Measurements from ENCODE around the gene BTBD6. TPM values are rescaled to one million over a fixed set of nuclear protein-coding genes. Genes with fewer than 3 reads are reported as not detected.

Gene BTBD6
- total RNA-seq, 1 experiment from 2014 or later: 7.8 TPM

DNA sequence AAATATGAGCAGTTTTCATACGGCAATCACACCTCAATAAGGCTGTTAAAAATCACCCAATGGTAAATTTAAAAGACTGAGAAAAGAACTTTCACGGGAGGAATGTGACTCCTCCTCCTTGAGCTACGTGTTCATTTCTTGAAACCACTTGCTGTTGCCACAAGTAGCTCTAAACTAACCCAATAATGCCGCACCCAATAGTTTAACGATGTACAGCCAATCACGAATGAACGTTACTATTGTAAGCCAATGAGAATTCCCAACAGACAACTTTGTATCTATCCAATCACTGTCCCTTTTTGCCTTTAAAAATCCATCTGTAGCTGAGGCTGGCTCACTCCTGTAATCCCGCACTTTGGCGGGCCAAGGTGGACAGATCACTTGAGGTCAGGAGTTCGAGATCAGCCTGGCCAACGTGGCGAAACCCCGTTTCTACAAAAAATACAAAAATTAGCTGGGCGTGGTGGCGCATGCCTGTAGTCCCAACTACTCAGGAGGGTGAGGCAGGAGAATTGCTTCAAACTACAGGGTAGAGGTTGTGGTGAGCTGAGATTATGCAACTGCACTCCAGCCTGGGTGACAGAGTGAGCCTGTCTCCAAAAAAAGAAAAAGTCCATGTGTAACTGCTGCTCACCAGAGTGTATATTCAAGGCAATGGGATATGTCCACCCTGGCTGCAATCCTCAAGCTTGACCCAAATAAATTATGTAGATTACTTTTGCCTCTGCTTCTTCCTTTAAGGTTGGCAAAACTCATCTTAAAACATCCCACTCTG lies 24.4 kb upstream of the BTBD6 start:
- ChIA-PET POLR2A (interaction anchor here (0.6 to 1.0 kb wide), 2 partner anchors 10 to 96 kb away, joined by 3 to 4 read pairs; no protein-coding TSS in a partner anchor), CTCF (no interaction called here)
- ATAC-seq (no peak), DNase-seq (ENCODE audit: low spot score) (no peak)
- H3K9me3 Mint-ChIP-seq: no peaks in the 10 kb centered on the region
- no peak overlapping the region for H3K27ac Mint-ChIP-seq
- H3K4me3 Mint-ChIP-seq: no peak overlapping the region
- H3K27me3 Mint-ChIP-seq (ENCODE audit: low read depth): no peaks in the 10 kb centered on the region
- H3K4me1 Mint-ChIP-seq: no peaks in the 10 kb centered on the region
- no peak for TF ChIP-seq ESRRA (CRISPR knock-in tag; IDR thresholded peaks at IDR 0.05; ENCODE audit: borderline replicate concordance)
- TF ChIP-seq, protein P1, sequence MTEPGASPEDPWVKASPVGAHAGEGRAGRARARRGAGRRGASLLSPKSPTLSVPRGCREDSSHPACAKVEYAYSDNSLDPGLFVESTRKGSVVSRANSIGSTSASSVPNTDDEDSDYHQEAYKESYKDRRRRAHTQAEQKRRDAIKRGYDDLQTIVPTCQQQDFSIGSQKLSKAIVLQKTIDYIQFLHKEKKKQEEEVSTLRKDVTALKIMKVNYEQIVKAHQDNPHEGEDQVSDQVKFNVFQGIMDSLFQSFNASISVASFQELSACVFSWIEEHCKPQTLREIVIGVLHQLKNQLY (CRISPR knock-in tag; IDR thresholded peaks at IDR 0.05): no peak
- TF ChIP-seq, protein P2, sequence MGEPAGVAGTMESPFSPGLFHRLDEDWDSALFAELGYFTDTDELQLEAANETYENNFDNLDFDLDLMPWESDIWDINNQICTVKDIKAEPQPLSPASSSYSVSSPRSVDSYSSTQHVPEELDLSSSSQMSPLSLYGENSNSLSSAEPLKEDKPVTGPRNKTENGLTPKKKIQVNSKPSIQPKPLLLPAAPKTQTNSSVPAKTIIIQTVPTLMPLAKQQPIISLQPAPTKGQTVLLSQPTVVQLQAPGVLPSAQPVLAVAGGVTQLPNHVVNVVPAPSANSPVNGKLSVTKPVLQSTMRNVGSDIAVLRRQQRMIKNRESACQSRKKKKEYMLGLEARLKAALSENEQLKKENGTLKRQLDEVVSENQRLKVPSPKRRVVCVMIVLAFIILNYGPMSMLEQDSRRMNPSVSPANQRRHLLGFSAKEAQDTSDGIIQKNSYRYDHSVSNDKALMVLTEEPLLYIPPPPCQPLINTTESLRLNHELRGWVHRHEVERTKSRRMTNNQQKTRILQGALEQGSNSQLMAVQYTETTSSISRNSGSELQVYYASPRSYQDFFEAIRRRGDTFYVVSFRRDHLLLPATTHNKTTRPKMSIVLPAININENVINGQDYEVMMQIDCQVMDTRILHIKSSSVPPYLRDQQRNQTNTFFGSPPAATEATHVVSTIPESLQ (CRISPR knock-in tag; IDR thresholded peaks at IDR 0.05): no peak
- H3K36me3 Mint-ChIP-seq: peaks cover 20% of the 10 kb centered on the region

DNA sequence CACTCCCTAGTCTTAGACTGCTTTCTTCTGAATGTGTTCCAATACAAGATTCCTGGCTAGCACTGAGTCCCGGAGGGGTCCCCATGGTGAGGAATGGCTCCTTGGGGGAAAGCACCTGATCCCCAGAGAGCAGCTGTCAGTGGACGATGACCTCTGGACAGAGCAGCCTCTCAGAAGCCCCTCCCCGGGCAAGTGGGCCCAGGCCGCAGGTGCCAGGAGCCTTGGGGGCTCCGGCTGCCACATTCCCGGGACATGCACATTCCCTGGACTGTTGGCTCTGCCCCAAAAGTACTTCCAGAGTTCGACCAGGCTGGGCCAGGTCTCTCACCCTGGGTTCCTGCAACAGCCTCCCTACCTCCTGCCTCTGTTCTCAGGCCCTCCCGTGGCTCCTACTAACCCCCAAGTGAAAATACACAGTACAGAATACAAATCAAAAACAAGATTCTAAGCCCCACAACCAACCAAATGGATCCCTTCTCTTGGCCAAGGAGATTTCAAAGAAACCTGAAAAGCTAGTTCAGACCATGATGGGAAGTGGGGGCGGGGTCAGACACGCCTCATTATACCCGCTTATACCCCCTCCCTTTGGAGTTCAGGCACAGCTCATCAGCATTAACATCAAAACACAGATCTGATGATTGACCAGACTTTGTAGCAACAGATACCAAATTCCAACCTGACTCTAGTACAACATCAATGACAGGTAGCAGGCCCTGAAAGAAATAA lies 23.3 kb upstream of the BTBD6 start:
- DNase-seq (ENCODE audit: low spot score) (no peak), ATAC-seq (no peak)
- POLR2A ChIA-PET: no interaction called here
- H3K9me3 Mint-ChIP-seq: no peaks in the 10 kb centered on the region
- CTCF ChIA-PET: interaction anchor here (1.0 to 1.2 kb wide), 2 partner anchors 18 to 127 kb away, joined by 3 read pairs; no protein-coding TSS in a partner anchor
- TF ChIP-seq SMAD3 (CRISPR knock-in tag; IDR thresholded peaks at IDR 0.05; ENCODE audit: borderline replicate concordance): no peak
- H3K27ac Mint-ChIP-seq: no peak overlapping the region
- H3K4me3 Mint-ChIP-seq: no peak overlapping the region
- no peaks in the 10 kb centered on the region for H3K27me3 Mint-ChIP-seq (ENCODE audit: low read depth)
- no peaks in the 10 kb centered on the region for H3K4me1 Mint-ChIP-seq
- peaks cover 17% of the 10 kb centered on the region for H3K36me3 Mint-ChIP-seq

DNA sequence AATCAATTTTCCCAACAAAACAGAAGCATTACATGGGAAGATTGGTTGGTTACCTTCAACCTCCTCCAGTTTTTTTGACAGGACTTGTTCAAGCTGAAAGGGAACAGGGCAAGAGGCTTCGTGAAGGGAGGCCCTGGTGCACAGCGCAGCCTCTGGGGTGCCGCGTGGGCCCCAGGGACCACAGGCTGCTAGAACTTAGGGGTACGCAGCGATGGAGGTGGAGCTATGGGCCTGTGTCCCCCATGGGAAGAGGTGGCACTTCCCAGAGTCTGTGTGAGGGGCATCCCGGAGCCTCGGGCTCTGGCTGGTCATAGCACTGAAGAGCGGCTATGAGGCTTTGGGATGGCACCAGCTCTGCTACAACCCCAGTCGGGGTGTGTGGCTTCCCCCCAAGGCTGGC lies 22.1 kb upstream of the BTBD6 start:
- peaks cover 17% of the 10 kb centered on the region for H3K36me3 Mint-ChIP-seq
- ATAC-seq (no peak), DNase-seq (ENCODE audit: low spot score) (no peak)
- no peaks in the 10 kb centered on the region for H3K27me3 Mint-ChIP-seq (ENCODE audit: low read depth)
- H3K4me3 Mint-ChIP-seq: no peak overlapping the region
- H3K27ac Mint-ChIP-seq: no peak overlapping the region
- POLR2A ChIA-PET: no interaction called here
- CTCF ChIA-PET: interaction anchor here (1.4 kb wide), 1 partner anchor 126 kb away, joined by 3 read pairs; no protein-coding TSS in a partner anchor
- H3K4me1 Mint-ChIP-seq: no peaks in the 10 kb centered on the region
- no peaks in the 10 kb centered on the region for H3K9me3 Mint-ChIP-seq
- TF ChIP-seq, protein P3, sequence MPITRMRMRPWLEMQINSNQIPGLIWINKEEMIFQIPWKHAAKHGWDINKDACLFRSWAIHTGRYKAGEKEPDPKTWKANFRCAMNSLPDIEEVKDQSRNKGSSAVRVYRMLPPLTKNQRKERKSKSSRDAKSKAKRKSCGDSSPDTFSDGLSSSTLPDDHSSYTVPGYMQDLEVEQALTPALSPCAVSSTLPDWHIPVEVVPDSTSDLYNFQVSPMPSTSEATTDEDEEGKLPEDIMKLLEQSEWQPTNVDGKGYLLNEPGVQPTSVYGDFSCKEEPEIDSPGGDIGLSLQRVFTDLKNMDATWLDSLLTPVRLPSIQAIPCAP (CRISPR knock-in tag; IDR thresholded peaks at IDR 0.05): no peak
- TF ChIP-seq, protein P4, sequence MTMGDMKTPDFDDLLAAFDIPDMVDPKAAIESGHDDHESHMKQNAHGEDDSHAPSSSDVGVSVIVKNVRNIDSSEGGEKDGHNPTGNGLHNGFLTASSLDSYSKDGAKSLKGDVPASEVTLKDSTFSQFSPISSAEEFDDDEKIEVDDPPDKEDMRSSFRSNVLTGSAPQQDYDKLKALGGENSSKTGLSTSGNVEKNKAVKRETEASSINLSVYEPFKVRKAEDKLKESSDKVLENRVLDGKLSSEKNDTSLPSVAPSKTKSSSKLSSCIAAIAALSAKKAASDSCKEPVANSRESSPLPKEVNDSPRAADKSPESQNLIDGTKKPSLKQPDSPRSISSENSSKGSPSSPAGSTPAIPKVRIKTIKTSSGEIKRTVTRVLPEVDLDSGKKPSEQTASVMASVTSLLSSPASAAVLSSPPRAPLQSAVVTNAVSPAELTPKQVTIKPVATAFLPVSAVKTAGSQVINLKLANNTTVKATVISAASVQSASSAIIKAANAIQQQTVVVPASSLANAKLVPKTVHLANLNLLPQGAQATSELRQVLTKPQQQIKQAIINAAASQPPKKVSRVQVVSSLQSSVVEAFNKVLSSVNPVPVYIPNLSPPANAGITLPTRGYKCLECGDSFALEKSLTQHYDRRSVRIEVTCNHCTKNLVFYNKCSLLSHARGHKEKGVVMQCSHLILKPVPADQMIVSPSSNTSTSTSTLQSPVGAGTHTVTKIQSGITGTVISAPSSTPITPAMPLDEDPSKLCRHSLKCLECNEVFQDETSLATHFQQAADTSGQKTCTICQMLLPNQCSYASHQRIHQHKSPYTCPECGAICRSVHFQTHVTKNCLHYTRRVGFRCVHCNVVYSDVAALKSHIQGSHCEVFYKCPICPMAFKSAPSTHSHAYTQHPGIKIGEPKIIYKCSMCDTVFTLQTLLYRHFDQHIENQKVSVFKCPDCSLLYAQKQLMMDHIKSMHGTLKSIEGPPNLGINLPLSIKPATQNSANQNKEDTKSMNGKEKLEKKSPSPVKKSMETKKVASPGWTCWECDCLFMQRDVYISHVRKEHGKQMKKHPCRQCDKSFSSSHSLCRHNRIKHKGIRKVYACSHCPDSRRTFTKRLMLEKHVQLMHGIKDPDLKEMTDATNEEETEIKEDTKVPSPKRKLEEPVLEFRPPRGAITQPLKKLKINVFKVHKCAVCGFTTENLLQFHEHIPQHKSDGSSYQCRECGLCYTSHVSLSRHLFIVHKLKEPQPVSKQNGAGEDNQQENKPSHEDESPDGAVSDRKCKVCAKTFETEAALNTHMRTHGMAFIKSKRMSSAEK (CRISPR knock-in tag; IDR thresholded peaks at IDR 0.05; ENCODE audit: borderline replicate concordance): no peak
- TF ChIP-seq, protein P5, sequence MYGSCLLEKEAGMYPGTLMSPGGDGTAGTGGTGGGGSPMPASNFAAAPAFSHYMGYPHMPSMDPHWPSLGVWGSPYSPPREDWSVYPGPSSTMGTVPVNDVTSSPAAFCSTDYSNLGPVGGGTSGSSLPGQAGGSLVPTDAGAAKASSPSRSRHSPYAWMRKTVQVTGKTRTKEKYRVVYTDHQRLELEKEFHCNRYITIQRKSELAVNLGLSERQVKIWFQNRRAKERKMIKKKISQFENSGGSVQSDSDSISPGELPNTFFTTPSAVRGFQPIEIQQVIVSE (CRISPR knock-in tag; IDR thresholded peaks at IDR 0.05; ENCODE audit: borderline replicate concordance): no peak
- TF ChIP-seq, protein P6, sequence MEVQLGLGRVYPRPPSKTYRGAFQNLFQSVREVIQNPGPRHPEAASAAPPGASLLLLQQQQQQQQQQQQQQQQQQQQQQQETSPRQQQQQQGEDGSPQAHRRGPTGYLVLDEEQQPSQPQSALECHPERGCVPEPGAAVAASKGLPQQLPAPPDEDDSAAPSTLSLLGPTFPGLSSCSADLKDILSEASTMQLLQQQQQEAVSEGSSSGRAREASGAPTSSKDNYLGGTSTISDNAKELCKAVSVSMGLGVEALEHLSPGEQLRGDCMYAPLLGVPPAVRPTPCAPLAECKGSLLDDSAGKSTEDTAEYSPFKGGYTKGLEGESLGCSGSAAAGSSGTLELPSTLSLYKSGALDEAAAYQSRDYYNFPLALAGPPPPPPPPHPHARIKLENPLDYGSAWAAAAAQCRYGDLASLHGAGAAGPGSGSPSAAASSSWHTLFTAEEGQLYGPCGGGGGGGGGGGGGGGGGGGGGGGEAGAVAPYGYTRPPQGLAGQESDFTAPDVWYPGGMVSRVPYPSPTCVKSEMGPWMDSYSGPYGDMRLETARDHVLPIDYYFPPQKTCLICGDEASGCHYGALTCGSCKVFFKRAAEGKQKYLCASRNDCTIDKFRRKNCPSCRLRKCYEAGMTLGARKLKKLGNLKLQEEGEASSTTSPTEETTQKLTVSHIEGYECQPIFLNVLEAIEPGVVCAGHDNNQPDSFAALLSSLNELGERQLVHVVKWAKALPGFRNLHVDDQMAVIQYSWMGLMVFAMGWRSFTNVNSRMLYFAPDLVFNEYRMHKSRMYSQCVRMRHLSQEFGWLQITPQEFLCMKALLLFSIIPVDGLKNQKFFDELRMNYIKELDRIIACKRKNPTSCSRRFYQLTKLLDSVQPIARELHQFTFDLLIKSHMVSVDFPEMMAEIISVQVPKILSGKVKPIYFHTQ (CRISPR knock-in tag; IDR thresholded peaks at IDR 0.05): no peak
- TF ChIP-seq FOXJ3 (CRISPR knock-in tag; IDR thresholded peaks at IDR 0.05; ENCODE audit: borderline replicate concordance) (no peak), GRHL2 (CRISPR knock-in tag; IDR thresholded peaks at IDR 0.05; ENCODE audit: insufficient replicate concordance, severe bottlenecking) (no peak)
- TF ChIP-seq, protein P7, sequence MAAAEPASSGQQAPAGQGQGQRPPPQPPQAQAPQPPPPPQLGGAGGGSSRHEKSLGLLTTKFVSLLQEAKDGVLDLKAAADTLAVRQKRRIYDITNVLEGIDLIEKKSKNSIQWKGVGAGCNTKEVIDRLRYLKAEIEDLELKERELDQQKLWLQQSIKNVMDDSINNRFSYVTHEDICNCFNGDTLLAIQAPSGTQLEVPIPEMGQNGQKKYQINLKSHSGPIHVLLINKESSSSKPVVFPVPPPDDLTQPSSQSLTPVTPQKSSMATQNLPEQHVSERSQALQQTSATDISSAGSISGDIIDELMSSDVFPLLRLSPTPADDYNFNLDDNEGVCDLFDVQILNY (CRISPR knock-in tag; IDR thresholded peaks at IDR 0.05): no peak
- TF ChIP-seq, protein P8, sequence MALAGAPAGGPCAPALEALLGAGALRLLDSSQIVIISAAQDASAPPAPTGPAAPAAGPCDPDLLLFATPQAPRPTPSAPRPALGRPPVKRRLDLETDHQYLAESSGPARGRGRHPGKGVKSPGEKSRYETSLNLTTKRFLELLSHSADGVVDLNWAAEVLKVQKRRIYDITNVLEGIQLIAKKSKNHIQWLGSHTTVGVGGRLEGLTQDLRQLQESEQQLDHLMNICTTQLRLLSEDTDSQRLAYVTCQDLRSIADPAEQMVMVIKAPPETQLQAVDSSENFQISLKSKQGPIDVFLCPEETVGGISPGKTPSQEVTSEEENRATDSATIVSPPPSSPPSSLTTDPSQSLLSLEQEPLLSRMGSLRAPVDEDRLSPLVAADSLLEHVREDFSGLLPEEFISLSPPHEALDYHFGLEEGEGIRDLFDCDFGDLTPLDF (CRISPR knock-in tag; IDR thresholded peaks at IDR 0.05): no peak
